Uterus (tissue), 4 donors: Measurements from ENCODE around the gene MEST. TPM values are rescaled to one million over a fixed set of nuclear protein-coding genes. Genes with fewer than 3 reads are reported as not detected.

Experiments used
- DNase-seq, 2 donors: peaks; one replicate each; pipeline ENCODE4 v3.0.0-alpha.2; 2019 to 2020
- H3K27ac ChIP-seq, 2 donors: fragments of 200-600 bp; sonication (generic); 1 replicate in 1 of 2; 2 replicates in 1 of 2; pipeline ENCODE4 v1.5.1; 2016 to 2018
- H3K27me3 ChIP-seq, 2 donors: fragments of 200-600 bp; sonication (generic); one replicate each; pipeline ENCODE4 v1.5.1; 2018 to 2019; ENCODE audit warnings: control low read depth in 1 of 2
- H3K36me3 ChIP-seq, 2 donors: fragments of 200-600 bp; sonication (generic); one replicate each; pipeline ENCODE4 v1.5.1; 2019; ENCODE audit warnings: control low read depth in 1 of 2
- H3K4me1 ChIP-seq, 2 donors: fragments of 200-600 bp; sonication (generic); one replicate each; pipeline ENCODE4 v1.5.1; 2018 to 2019; ENCODE audit warnings: control low read depth in 1 of 2
- H3K4me3 ChIP-seq, 2 donors: fragments of 200-600 bp; sonication (generic); 1 replicate in 1 of 2; 2 replicates in 1 of 2; pipeline ENCODE4 v1.5.1; 2018 to 2019; ENCODE audit warnings: mild to moderate bottlenecking in 1 of 2
- H3K9me3 ChIP-seq, 2 donors: fragments of 200-600 bp; sonication (generic); one replicate each; pipeline ENCODE4 v1.5.1; 2019; ENCODE audit warnings: control low read depth in 1 of 2
- POLR2A ChIP-seq, 2 donors: fragments of 450-650 bp; IDR thresholded peaks; one replicate each; pipeline ENCODE4 v1.6.1; 2016; ENCODE audit warnings: antibody characterized with exemption in 2 of 2, mild to moderate bottlenecking in 1 of 2, moderate library complexity in 1 of 2
- intact Hi-C: fragments of 100-400 bp; cut with DNase I; formaldehyde crosslinking; loops from one replicate; pipeline ENCODE4 v1.15.1; 2023; ENCODE audit warnings: low total_unique reads
- total RNA-seq, 4 donors: library from RNA; depleted of rRNA in 3 of 4; stranded (reverse); fragments of >200 nt in 3 of 4; gene quantifications; one replicate each; pipeline versions ENCODE4 v1.1.0 to v1.2.4, GENCODE V29; 2014 to 2023
- TF ChIP-seq, protein P1 (sequence below), 4 experiments: fragments of 200-600 bp in 2 of 4; fragments of 450-650 bp in 2 of 4; sonication (generic) in 2 of 4; IDR thresholded peaks; one replicate each; pipeline ENCODE4 v1.5.1; 2016 to 2019; ENCODE audit warnings: antibody characterized with exemption in 4 of 4, mild to moderate bottlenecking in 2 of 4, moderate library complexity in 1 of 4
- donor health status: DM: yes; HTN: yes; CAD: no.

Gene MEST
- total RNA-seq, 4 donors from 2014 or later, result 7.7 to 462 (median 23.7) TPM

DNA sequence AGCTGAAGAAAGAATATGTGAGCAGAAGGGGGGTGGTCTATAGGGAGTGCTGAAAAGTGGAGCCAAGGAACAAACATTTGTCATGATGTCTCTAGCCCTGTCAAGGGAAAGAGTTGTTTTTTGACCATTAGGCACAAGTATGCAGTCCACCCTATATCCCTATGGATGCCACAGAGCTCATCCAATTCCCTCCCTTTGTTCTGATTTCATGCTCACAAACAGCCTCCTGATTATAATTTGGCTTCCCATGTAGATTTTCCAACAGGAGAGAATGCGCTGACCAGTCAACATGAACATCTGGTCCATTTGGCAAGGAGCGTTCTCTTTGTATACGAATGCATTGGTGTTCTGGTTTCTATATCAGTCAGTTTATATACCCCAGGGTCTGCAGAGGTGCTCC lies 38.9 kb upstream of the MEST start:
- Histone ChIP-seq H3K4me1 (no peaks in the 10 kb centered on the region), H3K36me3 (no peaks in the 10 kb centered on the region), H3K27ac (no peak overlapping the region), H3K27me3 (no peaks in the 10 kb centered on the region), H3K9me3 (no peaks in the 10 kb centered on the region), H3K4me3 (no peak overlapping the region)
- TF ChIP-seq, protein P1, sequence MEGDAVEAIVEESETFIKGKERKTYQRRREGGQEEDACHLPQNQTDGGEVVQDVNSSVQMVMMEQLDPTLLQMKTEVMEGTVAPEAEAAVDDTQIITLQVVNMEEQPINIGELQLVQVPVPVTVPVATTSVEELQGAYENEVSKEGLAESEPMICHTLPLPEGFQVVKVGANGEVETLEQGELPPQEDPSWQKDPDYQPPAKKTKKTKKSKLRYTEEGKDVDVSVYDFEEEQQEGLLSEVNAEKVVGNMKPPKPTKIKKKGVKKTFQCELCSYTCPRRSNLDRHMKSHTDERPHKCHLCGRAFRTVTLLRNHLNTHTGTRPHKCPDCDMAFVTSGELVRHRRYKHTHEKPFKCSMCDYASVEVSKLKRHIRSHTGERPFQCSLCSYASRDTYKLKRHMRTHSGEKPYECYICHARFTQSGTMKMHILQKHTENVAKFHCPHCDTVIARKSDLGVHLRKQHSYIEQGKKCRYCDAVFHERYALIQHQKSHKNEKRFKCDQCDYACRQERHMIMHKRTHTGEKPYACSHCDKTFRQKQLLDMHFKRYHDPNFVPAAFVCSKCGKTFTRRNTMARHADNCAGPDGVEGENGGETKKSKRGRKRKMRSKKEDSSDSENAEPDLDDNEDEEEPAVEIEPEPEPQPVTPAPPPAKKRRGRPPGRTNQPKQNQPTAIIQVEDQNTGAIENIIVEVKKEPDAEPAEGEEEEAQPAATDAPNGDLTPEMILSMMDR (IDR thresholded peaks at IDR 0.05), result no peak
- no peak for TF ChIP-seq POLR2A (IDR thresholded peaks at IDR 0.05)
- no peak for DNase-seq
- intact Hi-C loops, result no loop called here

DNA sequence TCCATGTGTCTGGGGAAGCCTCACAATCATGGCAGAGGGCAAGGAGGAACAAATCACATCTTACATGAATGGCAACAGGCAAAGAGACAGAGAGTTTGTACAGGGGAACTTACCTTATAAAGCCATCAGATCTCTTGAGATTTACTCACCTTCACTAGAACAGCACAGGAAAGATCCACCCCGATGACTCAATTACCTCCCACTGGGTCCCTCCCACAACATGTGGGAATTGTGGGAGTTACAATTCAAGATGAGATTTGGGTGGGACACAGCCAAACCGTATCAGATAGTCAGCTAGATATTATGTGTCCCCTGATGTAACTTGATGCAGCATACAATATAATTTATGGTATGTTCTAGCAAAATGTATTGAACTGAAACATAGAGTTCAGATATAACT lies 36.9 kb upstream of the MEST start:
- no peak for DNase-seq
- H3K27ac ChIP-seq, result no peak overlapping the region
- H3K36me3 ChIP-seq, result no peaks in the 10 kb centered on the region
- intact Hi-C loops, result no loop called here
- H3K27me3 ChIP-seq, result no peaks in the 10 kb centered on the region
- no peaks in the 10 kb centered on the region for H3K4me1 ChIP-seq
- TF ChIP-seq, protein P1 (IDR thresholded peaks at IDR 0.05), result no peak
- no peak for TF ChIP-seq POLR2A (IDR thresholded peaks at IDR 0.05)
- H3K9me3 ChIP-seq, result no peaks in the 10 kb centered on the region
- no peak overlapping the region for H3K4me3 ChIP-seq

DNA sequence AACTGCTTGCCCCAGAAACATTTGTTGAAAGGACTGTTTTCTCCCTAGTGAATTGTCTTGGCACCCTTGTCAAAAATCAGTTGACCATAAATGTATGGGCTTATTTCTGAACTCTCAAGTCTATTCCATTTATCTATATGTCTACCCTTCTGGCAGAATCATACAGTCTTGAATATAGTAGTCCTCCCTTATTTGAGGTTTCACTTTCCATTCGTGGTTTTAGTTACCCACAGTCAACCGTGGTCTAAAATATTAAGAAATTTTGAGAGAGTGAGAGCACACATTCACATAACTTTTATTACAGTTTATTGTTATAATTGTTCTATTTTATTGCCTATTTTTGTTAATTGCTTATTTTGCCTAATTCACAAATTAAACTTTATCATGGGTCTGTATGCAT lies 33.6 kb upstream of the MEST start:
- Histone ChIP-seq H3K27ac (no peak overlapping the region), H3K27me3 (no peaks in the 10 kb centered on the region), H3K36me3 (no peaks in the 10 kb centered on the region), H3K9me3 (no peaks in the 10 kb centered on the region), H3K4me1 (no peaks in the 10 kb centered on the region), H3K4me3 (no peak overlapping the region)
- intact Hi-C loops, result no loop called here
- DNase-seq, result no peak
- TF ChIP-seq POLR2A (IDR thresholded peaks at IDR 0.05), result no peak
- TF ChIP-seq, protein P1 (IDR thresholded peaks at IDR 0.05), result no peak

DNA sequence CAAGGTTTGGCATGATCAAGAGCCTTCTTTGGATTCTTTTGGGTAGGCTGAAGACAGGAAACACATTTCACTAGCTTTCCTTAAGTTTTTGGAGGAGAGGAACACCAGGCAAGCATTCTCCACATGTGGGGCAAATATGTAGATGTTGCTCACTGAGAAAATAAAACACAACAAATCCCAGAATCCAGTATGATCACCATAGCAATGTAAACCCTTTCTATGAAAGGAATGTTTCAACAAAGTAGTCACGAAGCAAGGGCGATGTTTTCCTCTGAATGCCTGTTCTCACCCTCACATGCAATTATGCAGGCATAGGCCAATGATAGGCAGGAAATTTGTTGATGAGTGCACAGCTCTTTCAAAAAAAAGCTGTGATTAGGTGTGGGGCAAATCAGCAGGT lies 30.6 kb upstream of the MEST start:
- no peaks in the 10 kb centered on the region for H3K4me1 ChIP-seq
- no peak for DNase-seq
- no peaks in the 10 kb centered on the region for H3K36me3 ChIP-seq
- H3K4me3 ChIP-seq, result no peak overlapping the region
- no peaks in the 10 kb centered on the region for H3K9me3 ChIP-seq
- TF ChIP-seq, protein P1 (IDR thresholded peaks at IDR 0.05), result no peak
- TF ChIP-seq POLR2A (IDR thresholded peaks at IDR 0.05), result no peak
- H3K27ac ChIP-seq, result no peak overlapping the region
- intact Hi-C loops, result no loop called here
- H3K27me3 ChIP-seq, result no peaks in the 10 kb centered on the region

DNA sequence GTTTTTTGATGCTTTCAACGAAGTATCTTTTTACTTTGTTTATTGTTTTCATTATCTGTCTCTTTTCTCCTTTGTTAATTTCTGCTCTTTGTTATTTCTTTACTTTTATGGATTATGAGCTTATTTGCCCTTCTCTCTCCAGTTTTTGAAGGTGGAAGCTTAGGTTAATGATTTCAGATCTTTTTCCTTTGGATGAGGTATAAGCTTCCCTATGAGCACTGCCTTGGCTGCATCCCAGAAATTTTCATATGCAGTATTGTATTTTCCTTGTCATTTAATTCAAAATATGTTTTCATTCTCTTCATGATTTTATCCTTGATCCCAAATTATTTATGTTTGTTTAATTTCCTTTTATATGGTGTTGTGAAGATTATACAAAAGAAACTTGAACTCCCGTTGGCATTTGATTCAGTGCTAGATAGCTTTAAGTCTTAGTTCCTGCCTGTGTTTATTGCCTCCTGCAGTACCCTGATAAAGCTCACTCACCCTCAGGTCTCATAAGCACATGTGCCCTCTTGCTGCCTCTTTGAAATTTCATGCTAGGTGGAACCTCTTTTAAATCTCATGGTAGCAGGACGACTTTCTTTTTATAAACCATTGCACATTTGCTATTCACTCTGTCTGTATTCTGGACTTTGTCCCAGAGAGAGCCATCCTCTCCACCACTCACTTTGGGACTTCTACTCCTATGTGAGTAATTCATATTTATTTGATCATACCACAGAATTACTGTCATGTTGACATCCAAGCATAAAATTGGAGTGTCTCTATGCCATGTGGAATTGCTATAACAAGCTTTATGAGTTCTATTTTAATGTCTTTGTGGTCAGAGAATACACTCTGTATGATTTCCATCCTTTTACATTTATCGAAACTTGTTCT lies 28.1 kb upstream of the MEST start:
- Histone ChIP-seq H3K27me3 (no peaks in the 10 kb centered on the region), H3K4me1 (no peaks in the 10 kb centered on the region), H3K9me3 (no peaks in the 10 kb centered on the region), H3K36me3 (no peaks in the 10 kb centered on the region), H3K27ac (no peak overlapping the region), H3K4me3 (no peak overlapping the region)
- DNase-seq, result no peak
- intact Hi-C loops, result no loop called here
- TF ChIP-seq POLR2A (IDR thresholded peaks at IDR 0.05), result no peak
- TF ChIP-seq, protein P1 (IDR thresholded peaks at IDR 0.05), result no peak
